Glomerular endothelial cell (primary cell): Measurements from ENCODE around the gene SLC2A1. TPM values are rescaled to one million over a fixed set of nuclear protein-coding genes. Genes with fewer than 3 reads are reported as not detected.
"Not testable (repeated sequence)": the region's sequence is repeated elsewhere in the genome, so short reads cannot be mapped to it uniquely, and the experiment has no call there.

ENCODE experiments used
- DNase-seq: peaks from one replicate; pipeline ENCODE4 v3.0.0-alpha.2; 2011; ENCODE audit warnings: low read depth, low spot score; ENCODE audit errors: extremely low read depth
- total RNA-seq: library from RNA; depleted of rRNA; stranded (reverse); fragments of >200 nt; gene quantifications from 2 replicates; pipeline ENCODE4 v1.2.3, GENCODE V29; 2015

The SLC2A1 gene
- total RNA-seq, 1 donor from 2014 or later: 126 TPM

DNA sequence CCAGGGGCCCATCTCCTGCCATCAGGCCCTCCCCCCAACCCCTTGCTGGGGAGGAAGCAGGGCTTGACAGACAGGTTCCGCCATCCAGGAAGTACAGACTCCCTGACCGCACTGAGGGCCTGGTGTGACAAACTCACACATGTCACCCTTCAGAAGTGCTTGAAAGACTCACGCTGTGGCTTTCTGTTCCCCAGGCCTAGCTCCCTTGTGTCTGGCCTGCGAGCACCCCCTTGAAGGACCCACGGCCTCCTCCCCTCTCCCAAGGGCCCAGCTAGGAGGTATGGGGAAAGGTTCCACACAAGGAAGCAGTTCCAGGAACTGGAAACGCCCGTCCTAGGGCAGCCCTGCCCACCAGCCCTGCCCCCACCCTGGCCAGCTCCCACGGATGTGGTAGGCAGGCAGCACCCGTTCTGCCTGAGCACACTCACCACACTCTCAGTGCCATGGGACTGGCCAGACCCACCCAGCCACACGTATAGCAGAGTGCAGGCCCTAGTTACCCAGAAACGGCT is 26.7 kb downstream of the SLC2A1 start:
- no peak for DNase-seq

DNA sequence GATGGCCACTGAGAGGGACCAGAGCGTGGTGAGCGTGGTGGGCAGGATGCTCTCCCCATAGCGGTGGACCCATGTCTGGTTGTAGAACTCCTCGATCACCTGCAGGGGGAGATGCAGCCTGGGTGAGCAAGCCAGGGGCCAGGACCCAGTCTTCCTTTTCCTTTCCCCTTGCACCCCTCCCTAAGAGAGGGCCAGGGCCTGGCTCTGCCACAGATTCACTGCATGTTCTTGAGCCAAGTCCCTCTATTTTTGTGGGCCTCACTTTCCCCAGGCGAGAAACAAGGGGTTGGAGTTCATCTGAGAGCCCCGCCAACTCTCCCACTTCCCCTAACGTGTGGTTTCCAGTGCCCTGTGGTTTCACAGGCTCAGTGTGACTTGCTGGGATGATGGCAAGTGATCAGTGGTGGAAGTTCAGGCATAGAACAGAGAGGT is 27.5 kb downstream of the SLC2A1 start:
- DNase-seq: no peak

DNA sequence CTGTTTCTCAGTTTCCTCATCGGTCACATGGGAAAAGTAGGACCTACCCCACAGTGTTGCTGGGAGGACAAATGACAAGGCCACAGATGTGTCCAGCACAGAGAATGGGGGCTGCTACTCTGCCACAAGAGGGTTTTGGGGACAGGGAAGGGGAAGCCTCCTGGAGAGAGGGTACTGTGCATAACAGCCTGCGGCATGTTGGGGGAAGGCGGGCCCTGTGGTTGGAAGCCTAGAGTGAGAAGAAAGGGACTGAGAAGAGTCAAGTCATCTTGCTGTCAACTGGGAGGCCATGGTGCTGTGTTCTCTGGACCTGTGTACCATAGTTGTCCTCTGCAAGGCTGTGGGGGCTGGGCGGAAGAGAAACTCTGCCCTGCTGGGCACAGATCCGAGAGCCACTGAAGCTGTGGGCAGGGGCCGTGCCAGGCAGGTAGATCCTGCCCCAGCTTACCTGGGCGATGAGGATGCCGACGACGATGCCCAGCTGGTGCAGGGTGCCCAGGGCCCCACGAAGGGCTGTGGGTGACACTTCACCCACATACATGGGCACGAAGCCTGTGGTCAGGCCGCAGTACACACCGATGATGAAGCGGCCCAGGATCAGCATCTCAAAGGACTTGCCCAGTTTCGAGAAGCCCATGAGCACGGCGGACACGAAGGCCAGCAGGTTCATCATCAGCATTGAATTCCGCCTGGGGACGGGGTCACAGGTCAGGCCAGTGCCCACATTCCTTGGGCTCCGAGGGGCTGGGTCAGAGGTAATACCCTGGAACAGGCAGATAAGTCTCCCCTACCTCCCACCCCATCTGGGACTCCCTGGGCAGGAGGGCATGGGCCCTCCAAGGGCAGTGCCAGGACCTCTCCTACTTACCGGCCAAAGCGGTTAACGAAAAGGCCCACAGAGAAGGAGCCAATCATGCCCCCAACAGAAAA is 28.2 kb downstream of the SLC2A1 start:
- DNase-seq: no peak

DNA sequence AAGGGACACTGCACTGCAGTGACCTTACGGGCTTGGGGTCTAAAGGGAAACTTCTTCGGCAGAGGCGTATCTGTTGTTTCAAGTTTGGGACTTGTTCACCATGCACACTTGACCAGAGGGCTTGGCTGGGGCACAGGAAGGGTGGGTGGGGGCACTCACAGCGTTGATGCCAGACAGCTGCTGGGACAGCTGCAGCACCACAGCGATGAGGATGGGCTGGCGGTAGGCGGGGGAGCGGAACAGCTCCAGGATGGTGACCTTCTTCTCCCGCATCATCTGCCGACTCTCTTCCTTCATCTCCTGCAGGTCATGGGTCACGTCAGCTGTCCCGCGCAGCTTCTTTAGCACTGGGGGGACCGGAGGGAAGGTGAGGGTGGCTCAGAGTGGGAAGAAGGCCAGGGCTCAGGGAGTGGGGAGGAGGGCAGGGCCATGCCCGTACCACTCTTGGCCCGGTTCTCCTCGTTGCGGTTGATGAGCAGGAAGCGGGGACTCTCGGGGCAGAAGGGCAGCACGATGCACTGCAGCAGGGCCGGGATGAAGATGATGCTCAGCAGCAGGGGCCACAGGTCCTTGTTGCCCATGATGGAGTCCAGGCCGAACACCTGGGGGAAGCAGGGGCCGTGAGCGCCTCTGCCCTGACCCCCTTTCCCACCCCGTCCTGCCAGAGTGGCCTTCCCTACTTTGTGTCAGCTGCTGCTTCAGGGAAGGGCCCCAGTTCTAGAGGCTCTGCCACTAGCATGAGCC is 29.1 kb downstream of the SLC2A1 start:
- no peak for DNase-seq

DNA sequence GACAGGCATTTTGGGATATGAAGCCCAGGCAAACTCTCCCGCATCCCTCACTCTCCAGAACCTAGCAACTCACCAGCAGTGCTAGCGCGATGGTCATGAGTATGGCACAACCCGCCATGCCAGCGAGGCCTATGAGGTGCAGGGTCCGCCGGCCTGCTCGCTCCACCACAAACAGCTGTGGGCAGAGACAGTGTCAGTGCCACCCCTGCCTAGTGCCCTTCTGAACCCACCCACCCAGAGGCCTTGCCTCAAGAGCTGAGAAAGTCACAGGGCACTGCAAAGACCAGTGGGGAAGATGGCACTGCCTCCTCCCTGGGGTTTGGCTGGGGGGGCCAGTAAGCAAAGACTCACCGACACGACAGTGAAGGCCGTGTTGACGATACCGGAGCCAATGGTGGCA is 29.8 kb downstream of the SLC2A1 start:
- no peak for DNase-seq

DNA sequence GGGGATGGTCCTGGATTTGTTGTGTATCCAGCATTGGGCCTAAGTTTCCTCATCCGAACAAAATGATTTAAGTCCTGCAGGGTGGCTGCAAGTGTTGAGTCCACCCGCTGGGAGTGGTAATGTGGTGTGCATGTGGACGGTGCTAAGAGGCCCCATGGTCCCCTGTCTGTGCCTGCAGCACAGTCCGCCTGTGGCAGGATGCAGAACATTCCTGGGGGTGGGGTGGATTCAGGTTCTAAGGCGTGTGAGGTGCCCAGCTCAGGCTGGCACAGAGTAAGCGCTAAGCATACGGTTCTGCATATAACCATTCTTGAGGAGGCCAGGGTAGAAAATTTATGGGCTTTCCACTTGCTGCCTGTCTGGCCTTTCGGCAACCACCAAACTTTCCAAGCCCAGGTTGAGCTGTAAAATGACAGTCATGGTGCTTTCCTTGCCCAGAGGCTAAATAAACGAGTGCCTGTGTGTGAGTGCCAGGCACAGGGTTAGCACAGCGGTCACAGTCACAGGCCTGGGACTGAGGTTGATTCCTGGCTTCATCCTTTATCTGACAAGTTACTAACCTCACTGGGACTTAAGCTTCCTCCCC is 30.7 kb downstream of the SLC2A1 start:
- DNase-seq: no peak

DNA sequence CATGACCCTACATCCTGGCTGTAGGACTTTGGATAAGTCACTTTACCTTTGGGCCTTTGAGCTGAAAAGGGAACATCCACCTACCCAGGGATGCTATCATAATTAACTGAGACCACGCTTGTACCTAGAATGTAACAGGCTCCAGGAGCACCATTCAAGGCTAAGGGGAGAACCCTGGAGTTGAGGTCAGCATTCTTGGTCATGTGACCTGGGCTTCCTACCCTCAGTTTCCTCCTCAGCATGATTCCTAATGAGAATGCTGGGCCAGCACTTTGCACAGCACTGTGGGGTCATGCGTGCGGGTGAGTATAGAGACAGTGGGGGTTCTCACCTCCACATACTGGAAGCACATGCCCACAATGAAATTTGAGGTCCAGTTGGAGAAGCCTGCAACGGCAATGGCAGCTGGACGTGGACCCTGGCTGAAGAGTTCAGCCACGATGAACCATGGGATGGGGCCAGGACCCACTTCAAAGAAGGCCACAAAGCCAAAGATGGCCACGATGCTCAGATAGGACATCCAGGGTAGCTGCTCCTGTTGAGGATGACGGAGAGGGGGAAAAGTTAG is 31.3 kb downstream of the SLC2A1 start:
- DNase-seq: no peak

DNA sequence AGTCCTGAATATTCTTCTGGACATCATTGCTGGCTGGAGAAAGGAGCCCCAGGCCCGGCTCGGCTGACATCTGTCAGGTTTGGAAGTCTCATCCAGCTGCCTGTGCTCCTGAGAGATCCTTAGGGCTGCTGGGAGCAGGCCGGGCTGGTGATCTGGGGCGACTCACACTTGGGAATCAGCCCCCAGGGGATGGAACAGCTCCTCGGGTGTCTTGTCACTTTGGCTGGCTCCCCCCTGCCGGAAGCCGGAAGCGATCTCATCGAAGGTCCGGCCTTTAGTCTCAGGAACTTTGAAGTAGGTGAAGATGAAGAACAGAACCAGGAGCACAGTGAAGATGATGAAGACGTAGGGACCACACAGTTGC is 31.8 kb downstream of the SLC2A1 start:
- no peak for DNase-seq

DNA sequence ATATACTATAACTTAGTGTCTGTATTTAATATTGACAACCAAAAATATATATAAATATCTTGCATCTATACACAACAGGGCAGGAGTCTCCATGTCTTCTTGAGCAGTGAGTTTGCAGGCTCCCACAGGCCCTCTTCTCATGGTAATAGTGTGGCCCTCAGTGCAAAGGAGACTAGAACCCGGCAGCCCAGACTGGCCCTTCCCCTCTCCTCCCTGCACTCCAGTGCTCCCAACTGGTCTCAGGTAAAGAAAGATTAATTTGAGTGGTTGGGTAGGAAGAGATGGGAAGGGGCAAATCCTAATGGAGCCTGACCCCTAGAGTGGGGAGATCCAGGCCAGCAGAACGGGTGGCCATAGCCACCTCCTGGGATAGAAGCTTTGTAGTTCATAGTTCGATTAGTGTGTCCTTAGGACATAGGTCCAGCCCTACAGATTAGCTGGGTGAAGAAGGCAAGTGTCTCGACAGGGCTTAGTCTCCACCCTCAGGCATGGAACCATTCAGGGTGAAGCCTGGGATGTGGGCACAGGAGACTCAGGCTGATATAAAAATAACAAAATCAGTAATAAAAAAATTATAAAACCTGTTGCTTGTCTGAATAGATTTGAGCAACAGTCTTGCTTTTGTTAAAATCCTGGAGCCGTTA is 32.3 kb downstream of the SLC2A1 start:
- DNase-seq: no peak

DNA sequence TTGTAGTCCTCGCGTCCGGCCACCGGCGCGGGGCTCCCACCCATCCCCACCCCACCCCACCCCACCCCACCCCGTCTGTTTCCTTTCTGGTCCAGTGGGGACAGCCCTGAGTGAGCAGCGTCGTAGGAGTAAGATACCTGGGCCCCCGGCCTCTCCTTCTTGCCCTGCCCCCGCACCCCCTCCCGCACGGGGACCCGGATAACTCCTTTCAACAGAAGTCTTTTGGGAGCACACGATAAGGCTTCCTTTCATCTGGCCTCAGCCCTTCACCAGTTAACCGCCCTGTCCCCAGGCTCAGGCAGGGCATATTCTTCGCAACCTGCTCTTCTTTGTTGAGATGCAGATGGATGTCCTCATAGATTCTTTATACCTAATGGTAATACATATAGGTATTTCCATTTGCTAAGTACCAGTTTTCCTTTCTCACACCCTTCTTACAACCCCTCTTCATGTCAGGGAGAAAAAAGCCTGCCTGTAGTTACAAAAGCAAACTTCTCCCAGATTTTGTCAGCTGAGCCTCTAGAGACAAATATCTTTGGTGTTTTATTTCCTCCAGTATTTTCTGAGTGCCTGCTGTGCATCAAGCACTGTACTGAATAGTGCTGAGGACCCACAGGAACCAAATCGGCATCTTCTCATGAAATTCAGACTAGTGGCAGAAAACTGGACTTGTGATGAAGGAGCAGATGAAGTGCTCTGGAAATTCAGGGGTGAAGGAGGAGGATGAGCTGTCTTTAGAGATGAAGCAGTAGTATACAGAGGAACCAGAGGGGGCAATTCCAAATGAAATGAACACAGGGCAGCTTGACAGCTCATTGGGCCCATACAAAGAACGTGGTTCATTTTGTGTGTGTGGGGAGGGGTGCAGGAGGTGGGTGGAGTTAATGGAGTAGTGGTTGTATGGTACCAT is 33.6 kb downstream of the SLC2A1 start:
- DNase-seq: no peak

DNA sequence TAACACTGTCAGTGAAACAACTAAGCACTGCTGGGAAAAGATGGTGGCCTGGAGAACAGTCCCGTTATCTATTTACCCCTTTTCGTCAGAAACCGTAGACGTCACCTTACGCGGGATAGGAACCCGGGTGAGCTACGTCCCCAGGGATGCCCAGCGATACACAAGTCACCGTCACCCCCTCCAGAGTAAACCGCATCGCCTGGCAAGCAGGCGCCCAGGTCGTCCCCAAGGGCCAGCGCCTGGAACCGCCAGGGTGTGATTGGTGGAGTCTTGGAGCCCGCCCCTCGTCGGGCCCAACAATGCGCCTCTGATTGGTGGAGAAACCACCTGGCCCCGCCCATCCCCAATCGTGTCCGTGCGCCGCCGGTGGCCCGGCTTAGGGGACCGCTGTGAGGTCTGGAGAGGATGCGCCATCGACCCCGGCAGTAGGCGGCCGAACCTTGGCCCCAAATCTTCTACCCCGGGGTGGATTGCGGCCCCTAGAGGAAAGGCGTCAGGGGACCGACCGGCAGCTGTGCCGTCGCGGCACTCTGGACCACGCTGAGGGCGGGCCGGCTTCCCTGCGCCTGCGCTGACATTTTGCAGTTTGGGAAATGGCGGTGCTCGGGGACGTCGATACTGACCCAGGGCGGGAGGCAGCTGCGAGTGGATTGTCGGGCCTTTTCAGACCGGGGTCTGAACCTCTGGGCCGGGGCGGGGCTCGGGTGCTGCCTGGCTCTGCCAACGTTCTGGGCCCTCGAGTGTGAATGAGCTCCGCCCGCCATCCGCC is 34.4 kb downstream of the SLC2A1 start:
- DNase-seq: peak; percentile 56

DNA sequence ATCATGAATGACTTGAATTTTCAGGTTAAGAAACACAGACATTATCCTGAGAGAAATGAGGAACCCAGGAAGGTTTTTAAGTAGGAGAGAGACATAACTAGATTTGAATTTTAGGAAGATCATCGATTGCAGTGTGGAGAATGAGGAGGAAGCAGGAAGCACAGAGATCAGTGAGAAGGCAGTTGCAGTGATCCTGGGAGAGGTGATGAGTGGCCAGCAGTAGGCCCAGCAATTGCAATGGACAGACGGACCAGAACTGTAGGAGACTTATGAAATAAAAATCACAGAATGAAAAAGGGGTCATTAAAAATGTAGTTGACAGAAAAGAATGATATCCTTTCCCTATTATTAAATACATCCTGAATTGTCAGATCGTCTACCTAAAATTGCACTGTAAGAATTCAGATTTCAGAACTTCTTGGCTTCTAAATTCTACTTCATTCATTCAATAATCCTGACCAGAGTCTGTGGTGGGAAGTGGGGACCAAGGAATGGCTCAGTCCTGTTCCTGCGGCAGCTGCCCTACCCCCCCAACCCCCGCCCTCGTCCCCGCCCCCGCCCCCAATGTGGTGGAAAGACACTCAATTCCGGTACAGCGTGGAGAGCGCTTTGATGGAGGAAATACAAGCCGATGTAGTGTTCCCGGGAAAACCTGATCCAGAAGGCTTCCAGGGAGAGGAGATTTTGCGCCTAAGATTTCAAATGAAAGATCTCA is 35.1 kb downstream of the SLC2A1 start:
- no peak for DNase-seq

DNA sequence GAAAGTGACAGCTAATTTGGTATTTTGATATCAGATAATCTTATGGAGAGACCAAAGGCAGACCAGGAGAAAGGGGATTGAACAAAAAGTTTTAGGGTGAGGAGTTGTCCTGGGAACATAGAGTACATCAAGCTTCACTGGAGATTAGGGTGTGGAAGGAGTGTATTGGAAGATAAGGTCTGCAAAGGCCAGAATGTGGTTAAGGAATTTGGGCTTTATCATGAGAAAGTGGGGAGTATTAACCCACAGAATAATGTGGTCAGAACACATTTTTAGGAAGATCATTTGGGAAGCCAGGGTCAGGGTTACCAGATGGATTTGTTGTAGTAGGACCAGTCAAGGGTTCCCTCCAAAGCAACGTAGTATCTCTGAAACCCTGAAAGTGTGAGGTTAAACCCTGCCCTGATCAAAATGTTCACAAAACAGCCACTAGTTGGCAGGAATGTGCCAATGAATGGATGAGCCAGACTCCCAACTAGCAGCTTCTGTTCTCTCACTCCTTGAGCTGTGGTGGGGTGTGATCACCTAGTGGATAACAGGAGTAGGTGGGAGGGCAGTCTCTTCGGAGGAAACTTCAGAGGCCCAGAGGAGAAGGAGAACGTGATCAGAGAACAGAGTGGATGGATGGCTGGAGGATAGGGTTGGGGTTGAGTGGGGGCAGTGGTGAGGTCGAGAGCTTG is 35.8 kb downstream of the SLC2A1 start:
- DNase-seq: peak; percentile 52

DNA sequence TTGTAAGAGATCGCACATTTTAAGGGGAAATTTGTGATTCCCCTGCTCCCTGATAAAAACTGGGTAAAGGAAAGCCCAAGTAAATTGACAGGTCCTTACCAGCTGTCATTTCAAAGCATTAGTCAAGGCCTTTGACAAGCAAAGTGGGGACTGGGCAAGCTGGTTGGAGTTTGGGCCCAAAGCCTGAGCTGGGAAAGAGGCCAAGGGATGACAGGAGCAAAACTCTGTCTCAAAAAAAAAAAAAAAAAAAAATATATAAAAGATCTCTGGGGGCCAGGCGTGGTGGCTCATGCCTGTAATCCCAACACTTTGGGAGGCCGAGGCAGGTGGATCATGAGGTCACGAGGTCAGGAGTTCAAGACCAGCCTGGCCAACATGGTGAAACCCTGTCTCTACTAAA is 36.9 kb downstream of the SLC2A1 start:
- no peak for DNase-seq

DNA sequence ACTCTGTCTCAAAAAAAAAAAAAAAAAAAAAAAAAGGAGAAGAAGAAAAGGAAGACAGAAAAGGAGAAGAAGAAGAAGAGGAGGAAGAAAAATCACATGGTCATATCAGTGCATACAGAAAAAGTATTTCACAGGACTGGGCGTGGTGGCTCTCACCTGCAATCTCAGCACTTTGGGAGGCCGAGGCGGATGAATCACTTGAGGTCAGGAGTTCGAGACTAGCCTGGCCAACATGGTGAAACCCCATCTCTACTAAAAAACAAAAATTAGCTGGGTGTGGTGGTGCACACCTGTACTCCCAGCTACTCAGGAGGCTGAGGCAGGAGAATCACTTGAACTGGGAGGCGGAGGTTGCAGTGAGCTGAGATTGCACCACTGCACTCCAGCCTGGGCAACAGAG is 39.0 kb downstream of the SLC2A1 start:
- not testable (repeated sequence) for DNase-seq

DNA sequence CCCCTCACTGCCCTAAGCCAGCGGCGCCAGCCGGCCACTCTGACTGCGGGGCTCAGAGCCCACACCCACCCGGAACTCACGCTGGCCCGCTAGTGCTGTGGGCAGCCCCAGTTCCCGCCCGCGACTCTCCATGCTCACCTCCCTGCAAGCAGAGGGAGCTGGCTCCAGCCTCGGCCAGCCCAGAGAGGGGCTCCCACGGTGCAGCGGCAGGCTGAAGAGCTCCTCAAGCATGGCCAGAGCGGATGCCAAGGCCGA is 41.5 kb downstream of the SLC2A1 start:
- DNase-seq: no peak

DNA sequence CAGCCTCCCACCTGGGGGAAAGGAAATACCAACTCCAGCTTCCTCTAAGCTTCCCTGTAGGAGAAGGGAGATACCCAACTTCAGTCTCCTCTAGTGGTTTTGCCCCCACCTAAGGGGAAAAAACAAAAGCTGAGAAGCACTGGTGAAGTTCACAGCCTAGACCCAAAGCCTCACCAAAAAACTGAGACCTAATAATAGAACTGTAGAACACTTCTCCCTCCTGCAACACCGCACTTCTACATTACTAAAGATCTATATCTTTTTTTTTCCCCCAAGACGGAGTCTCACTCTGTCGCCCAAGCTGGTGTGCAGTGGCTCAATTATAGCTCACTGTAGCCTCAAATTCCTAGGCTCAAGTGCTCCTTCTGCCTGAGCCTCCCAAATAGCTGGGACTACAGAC is 43.2 kb downstream of the SLC2A1 start:
- no peak for DNase-seq

DNA sequence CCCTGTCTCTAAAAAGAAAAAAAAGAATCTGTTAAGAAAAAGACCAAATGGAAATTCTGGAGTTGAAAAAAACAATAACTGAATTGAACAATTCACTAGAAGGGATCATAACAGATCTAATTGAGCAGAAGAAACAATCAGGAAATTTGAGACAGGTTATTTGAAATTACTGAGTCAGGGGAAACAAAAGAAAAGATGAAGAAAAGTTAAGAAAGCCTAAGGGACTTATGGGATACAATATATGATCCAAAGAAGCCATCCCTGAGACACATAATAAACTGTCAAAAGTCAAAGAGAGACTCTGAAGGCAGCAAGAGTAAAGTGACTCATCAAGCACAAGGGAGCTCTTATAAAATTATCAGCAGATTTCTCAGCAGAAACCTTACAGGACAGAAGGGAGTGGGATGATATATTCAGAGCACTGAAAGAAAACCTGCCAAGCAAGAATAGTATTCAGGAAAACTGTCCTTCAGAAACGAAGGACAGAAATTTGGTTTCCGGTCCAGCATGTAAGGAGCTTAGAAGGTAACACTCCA is 44.5 kb downstream of the SLC2A1 start:
- no peak for DNase-seq
